Stimulated activated CD4-positive, alpha-beta T cell treated with anti-CD3 and anti-CD28 coated beads, Interleukin-12 subunit alpha, Interleukin-12 subunit beta, amount 100 ng/mL, for 24 hours (primary cell): ENCODE data around the gene EIF3F.

Source experiments
- DNase-seq, 2 experiments: peaks; one replicate each; pipeline ENCODE4 v3.0.0-alpha.2; 2020; ENCODE audit warnings: low read depth in 2 of 2

Gene EIF3F

DNA sequence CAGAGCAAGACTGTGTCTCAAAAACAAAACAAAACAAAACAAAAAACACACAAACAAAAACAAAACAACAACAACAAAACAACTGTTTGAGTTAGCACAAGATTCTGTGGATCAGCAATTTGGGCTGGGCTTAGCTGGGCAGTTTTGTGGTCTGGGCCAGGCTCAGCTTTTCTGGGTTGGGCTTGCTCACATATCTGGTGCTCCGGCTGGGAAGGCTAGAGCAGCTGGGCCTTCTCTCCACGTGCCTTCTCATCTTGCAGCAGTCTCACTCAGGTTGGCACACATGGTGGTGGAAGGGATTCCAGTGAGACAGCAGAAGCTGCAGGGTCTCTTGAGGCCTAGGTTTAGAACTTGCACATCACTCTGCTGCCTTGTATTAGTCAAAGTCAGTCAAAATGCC lies 35.7 kb downstream of the EIF3F start:
- DNase-seq = no peak

DNA sequence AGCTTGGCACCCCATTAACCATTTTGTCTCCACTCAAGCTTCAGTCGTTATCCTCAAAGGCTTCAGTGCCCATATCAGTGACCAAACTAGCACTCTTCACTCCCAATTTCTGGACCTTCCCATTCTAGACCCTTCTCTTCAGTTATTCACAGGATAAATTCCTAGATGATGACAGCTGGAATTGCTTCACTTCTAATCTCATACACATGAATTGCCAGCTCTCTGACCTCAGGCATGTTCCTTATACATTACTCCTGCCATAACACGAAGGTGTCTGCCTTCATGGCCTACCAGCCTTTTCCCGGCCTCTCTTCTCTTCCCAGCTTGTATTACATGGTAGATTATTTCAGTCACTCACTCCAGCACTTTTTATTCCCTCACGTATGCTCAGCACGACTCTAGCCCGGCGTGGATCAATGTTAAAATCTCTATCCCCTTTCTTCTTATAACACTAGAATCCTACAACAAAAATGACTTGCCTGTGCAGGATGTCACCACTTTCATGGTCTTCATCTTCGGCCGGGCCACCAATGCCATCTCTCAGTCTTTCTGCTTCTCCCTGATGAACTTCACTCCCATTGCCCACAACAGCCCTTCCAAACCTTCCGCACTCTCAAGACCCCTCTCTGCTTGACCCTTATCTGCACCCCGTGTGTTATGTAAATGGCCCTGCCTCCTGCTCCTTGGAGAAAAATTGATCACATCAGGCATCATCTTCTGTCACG lies 36.9 kb downstream of the EIF3F start:
- no peak for DNase-seq

DNA sequence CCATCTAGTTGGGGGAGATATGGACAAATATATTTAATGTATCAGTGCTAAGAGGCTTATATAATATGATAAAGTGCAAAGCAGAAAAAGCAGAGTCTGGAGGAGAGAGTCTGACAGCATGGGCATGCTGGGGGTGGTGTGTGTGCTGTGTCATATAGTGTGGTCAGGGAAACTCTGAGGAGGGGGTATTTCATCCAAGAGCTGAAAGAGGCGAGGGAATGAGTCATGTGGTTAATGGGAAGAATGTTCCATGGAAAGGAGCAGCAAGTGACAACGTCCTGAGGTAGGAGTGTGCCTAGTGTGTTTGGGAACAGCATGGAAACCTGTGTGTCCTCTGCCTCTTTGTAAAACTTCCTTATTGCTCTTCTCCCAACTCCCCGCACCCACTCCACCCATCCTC lies 38.0 kb downstream of the EIF3F start:
- no peak for DNase-seq

DNA sequence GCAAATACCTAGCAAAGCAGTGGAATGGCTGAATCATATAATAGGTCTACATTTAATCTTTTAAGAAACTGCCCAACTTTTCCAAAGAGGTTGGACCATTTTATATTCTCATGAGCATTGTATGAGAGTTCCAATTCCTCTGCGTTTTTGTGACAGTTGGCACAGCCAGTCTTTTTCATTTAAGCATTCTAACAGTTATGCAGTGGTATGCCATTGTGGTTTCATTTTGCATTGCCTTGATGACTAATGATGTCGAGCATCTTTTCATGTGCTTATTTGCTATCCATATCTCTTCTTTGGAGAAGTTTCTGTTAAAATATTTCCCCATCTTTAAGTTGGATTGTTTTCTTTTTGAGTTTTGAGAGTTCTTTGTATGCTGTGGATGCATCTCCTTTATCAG lies 38.7 kb downstream of the EIF3F start:
- no peak for DNase-seq

DNA sequence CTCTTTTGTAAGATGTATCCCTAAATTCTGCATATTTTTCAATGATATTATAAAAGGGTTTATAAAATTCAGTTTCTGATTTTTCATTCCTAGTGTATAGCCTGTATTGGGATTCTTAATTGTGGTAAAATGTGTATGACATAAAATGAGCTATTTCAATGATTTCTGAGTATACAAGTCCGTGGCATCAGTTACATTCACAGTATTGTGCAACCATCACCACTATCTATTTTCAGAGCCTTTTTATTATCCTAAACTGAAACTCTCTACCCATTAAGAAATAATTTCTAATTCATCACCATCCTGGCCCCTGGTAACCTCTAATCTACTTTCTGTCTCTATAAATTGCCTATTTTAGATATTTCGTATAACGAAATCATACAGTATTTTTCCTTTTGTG lies 39.8 kb downstream of the EIF3F start:
- DNase-seq = no peak

DNA sequence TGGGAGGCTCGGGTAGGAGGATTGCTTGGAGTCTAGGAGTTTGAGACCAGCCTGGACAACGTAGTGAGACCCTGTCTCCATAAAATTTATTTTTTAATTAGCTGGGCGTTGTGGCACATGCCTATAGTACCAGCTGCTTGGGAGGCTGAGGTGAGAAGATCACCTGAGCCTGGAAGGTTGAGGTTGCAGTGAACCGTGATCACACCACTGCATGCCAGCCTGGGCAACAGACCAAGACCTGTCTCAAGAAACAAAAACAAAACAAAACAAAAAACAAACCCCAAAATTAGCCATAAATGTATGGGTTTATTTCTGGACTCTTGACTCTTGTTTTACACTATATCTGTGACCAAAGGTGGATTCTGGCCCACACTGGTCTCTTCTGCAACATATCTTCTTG lies 41.6 kb downstream of the EIF3F start:
- DNase-seq = no peak

DNA sequence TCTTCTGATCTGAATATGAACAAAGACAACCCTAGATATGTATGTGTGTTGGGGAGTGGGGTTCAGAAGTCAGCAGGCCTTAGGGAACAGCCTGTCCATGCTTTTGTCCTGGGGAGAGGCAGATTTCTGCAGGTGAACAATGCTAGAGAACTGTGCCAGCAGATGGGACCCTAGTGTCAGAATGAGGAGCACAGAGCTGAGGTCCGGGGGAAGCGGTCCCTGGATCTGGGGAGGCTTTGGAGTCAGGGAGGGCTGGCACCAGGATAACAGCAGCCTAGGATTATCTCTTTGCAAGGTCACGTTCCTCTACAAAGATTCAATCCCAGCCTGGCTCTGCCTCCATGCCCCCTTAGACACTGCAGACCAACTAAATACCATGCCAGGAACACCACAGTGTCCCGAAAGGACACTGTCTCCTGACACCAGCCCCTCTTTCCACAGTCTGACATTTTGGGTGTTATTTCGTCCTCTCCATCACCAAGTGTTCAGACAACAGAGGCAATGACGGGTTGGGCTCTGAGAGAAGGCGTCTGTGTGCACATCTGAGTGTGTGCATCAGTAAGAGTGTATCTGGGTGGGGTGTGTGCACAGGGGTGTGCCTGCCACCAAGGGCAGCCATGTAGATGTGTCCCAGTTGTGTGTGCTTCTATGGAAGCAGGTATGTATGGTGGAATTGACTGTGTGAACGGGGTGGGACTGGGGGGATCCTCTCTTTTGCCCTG lies 43.5 kb downstream of the EIF3F start:
- DNase-seq = no peak

DNA sequence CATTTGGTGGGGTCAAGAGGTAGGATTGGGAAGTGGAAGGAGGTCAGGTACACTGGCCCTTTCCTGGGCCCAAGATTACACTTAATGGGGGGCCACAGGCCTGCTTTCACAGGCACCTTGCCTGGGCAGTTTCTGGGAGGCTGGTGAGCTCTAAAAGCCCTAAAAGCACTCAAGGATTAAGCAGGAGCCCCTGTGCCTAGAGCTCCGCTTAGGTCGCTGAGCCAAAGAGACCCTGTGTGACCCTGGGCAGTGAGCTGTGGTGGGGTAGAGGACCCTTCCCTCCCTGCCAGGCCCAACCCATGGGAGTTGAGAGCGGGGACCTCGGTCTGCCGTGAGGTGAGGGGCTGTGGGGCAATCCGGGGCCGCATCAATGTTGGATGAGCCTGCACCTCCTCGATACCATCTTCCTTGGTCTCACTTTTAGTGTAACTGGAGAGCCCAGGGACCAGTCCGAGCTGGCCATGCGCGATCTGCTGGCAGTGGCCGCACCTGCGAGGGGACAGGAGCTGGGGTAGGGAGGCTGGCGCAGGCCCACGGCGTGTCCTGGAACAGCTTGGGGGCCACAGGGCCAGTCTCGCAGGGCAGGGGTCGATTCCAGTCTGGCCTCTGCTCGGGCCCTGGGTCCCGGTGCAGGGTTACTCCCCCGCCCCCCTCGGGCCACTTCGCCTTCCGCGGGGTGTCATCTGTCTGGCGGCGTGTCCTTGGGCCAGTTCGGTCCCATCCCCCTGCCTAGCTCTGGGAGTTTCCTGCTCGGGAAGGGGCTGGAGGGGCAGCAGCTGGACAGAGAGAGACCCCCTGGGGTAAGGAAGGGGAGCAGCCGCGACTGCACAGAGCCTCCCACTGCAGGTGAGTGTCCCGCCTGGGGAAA lies 44.3 kb downstream of the EIF3F start:
- no peak for DNase-seq

DNA sequence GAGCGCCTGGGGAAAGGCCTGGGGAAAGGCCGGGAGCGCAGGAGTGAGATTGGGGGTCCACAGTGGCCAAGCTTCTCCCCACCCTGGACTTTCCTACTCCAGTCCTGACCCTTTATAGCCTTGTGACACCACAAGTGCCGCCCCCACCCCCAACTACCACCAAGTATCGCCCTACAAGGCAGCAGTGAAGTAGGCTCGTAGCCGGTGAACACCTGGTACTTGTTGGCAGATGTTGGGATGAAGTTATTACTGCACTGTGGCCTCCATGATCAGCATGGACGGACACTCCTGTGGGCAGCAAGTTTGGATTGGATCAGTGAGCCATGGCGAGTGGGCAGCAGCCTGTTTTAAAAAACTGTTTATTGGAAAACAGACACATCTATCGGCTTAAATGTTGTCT lies 45.0 kb downstream of the EIF3F start:
- DNase-seq = no peak

DNA sequence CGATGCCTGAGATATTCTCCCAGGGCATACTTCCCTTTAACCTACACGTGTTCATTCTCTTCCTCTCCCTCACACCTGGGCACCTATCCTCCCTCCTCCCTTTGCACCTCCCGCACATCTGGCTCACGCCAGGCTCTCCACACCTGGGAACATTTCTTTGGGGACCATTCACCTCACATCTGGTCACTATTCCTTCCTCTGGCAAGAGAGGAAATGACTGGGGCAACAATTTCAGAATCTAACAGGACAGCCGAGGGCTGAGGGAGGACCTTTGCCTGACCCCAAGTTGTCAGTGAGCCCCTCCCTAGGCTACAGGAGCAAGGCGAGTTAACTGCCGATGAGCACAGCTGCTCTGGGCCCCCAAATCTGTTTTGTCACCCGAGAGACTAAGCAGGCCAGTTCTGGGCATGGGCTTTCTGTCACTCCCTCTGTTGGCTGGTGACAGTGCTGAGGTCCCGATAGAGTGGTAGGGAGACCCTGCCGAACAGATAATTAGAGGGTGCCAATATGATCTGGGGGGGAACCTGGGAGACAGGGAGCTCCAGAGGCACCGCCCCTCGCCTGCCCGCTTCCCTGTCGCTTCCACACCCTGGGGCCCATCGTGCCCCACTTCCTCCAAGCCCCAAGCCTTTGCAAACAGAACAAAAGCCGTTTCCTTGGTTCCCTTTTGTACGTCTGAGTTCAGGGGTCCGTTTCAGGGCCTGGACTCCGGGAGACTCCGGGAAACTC lies 45.6 kb downstream of the EIF3F start:
- DNase-seq = no peak

DNA sequence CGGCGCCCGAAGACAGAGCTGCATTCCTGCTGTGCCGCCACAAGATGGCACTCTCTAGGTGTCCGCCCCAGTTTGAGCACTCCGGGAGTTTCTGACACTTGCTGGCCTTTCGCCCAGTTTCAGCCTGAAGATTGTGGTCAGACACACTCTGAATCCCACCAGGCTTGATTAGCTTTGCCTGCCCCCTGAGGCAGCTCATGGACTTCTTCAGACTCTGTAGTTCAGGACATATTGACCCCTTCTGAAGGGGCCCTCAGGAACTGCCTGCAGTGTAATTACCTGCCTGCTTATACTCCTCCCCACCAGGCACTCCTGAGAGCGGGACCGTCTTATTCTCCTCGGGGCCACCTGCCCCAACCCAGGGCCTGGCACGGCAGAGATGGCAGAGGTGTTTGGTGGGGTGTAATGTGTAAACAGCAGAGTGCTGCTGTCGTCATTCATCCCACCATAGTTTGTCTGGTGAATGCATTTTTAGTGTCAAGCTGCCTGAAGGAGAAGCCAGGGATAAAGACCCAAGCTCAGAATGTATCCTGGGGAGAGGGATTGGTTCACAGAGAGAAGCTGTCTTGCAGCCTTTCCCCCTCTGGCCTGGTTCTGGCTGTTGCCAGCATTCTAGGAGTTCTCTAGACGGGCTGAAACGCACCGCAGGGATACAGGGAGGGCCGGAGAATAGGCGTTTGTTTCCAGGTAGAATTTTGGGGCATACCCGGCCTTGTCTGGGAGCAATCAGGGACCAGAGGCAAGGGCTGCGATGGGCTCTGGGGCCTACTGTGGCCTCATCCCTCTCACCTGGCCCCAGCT lies 46.4 kb downstream of the EIF3F start:
- peak; percentile 18 to 27 for DNase-seq

DNA sequence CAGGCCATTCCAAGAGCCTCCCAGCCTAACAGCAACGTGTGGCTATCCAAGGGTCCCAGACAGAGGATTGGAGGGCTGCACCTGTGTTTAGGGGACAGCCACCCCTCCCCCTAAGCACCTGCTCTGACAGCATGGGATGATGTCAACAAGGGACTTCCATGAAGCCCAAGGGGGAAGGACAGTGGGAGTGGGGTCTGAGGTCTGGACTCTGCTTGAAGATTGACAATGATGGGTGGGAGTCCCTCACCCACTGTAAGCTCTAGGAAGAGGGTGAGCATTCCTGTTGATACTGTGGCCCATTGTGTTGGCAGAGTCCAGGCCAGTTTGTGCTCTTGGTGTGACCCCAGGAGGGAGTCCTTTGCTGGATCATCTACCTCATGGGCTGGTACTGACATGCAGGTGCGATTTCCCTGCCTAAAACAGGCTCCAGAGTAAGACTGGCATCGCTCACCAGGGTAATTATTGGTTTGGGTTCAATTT lies 47.0 kb downstream of the EIF3F start:
- no peak for DNase-seq

DNA sequence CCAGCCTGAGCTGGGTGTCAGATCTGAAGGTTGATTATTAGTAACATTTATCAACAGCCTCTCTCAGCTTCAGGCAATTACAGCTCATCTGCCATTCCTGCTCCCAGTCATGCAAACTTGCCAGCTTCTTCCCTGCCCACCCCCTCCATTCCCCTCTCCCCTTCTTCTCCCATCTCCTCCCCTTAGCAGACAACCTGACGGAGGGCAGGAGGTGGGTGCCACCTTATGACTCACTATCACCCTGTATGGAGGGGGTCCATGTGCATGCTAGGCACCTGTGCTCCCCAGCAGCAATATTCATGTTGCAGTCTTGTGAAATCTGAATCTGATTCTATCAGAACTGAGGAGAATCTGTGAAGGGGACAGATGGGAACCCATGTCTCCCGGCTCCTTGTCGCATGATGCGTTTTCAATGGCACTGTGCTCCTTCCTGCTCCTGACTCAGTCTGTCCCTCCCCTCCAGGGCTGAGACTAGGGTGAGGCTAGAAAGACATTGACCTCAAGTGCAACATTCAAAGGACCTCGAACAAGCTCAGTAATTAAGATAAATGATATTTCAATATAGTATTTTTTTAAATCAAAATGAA lies 47.6 kb downstream of the EIF3F start:
- no peak for DNase-seq

DNA sequence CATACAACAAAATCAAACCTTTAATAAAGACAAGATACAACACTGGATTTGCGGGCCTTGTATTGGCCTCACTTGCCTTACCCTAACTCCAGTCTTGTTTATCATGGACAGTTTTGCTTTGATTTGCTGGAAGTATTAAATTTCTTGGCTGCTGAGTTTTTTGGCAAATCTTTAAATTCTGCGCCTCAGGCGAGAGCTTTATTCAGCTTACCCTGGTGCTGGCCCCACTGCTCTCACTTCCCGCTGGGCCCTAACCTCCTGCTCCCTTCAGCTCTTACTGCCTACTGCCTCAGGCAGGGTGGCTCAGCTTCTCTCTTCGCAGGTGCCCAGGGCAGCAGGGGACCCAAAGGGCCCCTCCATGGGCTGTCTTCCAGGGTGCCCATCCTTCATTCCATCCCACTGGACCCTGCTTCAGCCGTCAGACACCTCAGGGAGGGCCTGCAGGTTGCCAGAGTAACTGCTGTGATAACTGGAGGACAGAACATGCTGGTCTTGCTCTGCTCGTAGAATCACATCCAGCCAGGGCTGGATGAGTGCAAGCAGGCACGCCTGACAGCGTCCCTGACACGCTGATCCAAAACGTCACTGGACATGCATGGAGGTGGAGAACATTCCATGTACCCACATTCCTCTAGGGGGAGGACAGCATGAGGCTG lies 48.2 kb downstream of the EIF3F start:
- DNase-seq = no peak

DNA sequence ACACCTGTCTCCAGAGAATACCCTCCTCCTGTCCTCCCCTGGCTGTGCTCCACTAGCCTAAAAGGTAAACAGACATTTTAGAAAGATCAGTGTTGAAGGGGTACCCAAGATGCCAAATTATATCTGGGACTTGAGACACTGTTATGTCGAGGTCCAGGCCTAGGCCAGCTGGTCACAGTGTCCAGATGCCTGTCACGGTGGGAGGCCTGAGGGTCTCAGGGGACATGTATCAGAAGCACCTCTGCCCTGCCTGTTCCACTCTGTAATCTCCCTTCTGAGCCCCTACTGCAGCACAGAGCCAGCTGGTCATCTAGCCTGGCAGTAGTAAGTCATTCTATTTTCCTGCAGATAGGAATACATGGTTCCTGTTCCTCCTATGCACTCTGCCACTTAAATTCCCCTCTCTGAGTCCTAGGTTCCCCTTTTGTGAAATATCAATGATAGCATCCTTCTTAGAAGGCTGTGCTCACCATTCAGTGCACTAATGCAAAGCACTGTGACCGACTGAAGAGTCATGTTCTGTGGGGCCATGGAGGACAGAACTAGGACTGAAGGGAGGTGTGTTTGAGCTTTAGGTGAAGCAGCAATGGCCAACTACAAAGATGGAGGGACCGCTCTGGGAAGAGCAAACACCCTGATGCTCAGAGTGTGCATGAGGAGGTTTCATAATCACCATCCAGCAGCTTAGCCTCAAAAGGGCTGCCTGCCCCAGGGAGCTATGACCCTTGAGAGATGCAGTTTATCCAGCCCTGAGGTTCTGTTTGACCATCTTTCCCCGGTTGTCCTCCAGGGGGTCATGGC lies 49.1 kb downstream of the EIF3F start:
- no peak for DNase-seq

DNA sequence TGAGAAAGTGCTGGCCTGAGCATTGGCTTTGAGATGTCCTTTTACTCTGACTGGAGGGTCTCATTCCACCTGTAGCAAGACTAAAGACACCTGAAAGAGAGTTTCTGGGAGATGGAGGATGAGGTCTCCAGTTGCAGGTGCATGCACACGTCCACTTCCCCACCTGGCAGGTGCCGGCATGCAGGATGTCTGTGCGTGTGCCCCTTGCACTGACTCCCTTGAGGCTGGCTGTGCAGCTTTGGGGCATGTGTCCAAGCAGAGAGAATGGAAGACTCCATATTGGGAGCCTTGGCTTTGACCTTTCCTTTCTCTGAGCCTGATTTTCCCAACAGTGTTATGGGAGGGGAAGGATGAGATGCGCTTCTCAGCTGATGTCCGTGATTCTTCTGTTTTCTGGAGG lies 49.8 kb downstream of the EIF3F start:
- no peak for DNase-seq

DNA sequence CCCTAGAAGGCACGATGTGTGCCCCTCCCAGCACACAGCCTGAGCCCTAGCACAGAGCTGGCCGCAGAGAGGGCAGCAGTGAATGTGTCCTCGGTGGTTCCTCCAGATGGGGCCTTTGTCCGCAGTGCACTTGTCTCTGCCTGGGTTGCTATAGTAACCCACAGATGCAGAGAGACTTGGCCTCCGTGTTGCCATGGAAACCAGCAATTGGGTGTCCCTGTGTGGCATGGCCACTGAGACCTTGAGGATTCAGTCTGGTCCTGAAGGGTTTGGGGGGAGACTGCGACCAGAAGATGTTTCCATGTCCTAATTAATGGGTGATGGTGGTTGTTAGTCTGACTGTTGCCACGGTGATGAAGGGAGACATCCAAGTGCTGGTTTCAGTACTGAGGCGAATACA lies 51.3 kb downstream of the EIF3F start:
- no peak for DNase-seq

DNA sequence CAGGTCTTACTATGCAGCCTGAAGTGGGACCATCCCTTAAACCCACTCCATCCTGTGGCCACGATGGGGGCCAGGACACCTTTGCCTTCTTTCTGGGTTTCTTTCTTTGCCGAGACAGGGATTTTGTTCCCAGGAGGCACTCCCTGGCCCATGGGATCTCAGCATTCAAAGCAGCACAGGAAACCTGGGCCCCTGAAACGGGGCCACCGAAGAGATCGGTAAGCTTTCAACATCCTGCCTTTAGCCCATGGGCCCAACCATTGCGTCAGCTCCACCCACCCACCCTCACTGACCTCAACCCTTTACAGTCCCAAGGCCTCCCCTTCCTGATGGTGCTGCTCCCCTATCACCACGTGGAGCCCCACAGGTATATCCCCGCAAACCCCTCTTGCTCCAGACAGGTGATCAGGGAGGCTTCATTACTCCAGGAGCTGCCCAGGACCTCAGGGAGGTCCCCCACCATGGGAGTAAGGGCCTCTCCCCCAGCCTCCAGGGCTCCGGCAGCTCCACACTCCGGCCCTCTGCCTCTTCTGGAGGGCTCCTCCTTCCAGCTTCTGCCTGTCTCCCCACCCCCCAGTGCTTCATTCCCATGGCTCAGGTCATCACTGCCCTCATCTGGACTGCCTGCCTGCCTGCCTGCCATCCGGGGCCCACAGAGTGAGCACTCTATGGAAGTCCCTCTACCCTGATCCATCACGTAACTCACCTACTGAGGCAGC lies 51.8 kb downstream of the EIF3F start:
- DNase-seq = no peak
